Activated CD4-positive, CD25-positive, alpha-beta regulatory T cell treated with anti-CD3 and anti-CD28 coated beads, Interleukin-2, amount 50 U/mL, for 72 hours (primary cell): ENCODE measurements around the gene BTBD7.
A peak's percentile ranks its signal among the peaks of the same experiment; 100 is the strongest.
"Not testable (repeated sequence)": the region's sequence is repeated elsewhere in the genome, so short reads cannot be mapped to it uniquely, and the experiment has no call there.

Source experiments
- DNase-seq: peaks from one replicate; pipeline ENCODE4 v3.0.0; 2021

Gene BTBD7

DNA sequence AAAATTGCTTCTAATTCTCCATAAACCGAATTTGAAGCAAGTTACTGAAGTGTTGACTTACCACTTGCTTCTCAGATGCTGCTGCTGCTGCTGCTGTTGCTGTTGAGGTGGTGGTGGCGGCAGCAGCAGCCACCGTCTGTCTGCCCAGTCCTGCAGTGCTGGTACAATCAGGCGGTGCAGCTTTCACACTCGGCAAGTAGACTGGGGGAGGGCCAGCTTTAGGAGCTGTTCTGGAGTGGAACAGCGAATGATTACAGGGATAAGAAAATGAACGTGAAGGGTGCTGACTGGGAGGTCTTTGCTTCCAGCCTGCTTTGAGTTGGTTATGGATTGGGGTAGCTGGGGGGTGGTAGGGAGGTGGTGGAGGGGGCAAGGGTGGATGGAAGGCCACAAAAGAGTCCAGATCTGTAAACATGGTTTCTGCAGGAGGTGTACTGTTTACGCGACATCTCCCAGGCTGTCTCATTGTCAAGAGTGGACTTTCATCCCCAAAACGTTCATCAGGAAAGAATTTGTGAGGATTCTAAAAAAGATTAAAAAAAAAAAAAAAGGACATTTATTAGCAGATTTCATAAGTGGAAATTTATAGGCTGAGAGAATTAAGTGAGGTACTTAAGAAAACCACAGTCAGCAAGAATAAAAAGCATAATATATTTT lies 86.9 kb downstream of the BTBD7 start:
- DNase-seq: no peak

DNA sequence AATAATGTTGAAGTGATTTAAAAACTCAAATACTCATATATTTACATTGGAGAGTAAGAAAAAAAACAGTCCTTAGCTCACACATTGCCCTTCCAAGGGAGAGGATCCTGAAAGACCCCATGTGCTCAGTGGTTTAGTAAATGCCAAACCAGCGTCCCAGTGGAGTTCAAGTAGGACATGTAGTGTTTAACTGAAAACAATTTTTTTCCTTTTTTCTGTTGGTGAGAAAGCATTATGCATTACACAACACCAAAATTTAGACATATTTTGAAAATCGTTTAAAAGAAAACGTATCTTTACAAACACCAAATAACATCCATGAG lies 92.2 kb downstream of the BTBD7 start:
- DNase-seq: no peak

DNA sequence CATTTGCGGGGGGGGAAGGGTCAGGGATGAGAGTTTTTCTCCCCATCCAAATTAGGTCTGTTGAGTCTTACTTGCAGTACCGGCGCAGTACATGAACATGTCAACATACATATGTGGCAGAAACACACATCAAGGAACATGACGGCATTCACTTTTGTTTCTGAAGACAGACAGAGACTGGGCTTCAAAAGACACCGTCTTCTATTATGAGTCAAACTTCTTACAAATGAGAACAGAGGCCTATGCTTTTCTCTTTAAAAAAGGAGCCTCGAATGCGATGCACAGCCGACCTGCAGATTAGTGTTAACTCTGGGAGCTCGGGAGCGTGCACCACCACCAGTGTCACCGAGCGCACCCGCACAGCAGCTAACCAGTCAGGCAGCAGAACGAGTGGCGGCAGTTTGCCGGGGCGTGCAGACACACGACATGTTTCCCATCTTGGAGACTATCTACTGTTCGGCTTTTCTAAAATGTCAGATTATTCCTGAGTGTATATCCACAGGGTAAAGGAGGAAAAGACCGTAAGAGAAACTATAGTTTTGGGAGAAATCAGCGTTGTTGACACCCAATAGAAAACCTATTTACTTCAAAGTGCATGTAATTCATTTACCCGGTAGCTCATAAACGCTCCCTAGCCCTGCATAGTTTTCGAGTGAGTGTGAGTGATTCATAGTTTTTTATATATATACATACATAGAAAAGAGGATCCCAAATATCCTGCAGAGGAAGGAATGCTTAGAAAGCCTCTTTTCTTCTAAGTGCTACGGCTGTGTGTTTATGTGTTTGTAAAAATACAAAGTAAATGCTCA lies 92.8 kb downstream of the BTBD7 start:
- DNase-seq: no peak

DNA sequence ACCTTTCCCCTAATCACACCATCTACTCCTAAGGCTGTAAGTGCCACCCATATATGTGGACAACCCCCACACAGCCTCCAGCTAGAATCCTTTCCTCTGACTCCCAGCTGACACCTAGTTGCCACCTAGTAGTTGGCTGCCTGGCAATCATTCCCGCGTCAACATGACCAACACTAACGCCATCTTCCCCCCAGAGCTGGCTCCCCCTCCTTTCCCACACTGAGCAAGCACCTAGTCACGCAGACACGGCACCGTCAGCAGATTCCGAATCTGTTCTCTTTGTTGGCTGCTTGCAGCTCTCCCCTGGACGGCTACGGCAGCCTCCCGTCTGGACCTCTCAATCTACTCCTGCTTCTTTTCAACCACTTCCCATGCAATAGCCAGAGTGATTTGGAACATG lies 98.0 kb downstream of the BTBD7 start:
- no peak for DNase-seq

DNA sequence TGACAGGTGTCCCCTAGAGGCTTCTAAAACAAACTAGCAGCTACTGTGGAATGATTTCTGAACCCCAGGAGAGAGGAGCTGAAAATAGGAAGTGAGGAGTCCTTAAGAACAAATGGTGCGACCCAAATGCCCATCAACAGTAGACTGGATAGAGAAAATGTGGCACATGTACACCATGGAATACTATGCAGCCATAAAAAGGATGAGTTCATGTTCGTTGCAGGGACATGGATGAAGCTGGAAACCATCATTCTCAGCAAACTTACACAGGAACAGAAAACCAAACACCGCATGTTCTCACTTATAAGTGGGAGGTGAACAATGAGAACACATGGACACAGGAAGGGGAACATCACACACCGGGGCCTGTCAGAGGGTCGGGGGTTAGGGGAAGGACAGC lies 99.8 kb downstream of the BTBD7 start:
- DNase-seq: not testable (repeated sequence)

DNA sequence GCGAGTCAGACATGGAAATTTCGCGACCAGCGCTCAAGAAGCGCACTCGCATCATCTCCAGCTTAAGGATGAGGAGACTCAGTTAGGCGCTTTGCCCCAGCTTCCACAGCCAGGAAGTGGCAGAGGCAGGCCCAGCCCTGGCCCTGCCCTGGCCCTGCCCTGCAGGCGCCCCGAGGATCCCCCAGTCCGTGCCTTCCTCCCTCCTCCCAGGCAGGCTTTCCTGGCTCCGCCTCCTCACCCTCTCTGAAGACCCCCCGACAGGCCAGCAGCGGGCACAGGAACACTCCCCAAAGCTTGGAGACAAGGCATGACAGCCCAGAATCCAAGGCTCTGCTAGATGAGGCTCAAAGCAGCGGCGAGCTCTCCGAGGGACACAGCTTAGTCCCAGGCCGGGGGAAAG lies 100.7 kb downstream of the BTBD7 start:
- DNase-seq: no peak

DNA sequence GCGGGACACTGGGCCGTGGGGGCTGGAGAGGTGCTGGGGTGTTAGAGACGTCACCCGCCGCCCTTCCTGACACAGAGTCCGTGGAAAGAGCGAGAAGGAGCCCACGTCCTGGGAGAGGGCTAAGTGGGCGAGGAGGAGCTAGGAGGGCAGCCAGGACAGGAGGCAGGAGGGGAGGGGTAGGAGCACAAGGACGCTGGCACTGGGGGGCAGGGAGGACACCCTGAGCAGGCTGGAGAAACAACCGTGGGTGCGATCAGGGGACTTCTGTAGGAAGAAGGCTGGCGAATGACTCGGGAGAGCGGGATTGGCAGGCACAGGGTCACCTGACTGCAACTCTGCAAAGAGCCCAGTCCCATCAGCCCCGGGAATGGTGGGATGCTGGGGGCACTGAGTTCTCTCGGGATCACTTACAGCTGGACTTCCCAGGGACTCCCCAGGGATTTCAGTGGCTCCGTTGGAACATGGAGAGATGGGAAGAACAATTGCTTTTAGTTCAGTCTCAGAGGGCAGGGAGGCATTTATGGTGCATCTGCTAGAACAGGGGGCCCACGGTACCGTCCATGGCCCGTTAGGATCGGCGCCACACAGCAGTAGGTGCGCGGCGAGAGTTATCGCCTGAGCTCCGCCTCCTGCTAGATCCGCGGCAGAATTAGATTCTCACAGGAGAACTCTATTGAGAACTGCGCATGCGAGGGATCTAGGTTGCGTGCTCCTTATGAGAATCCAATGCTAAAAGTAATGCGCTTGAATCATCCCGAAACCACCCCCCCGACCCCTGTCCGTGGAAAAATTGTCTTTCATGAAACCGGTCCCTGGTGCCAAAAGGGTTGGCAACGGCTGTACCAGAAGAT lies 101.5 kb downstream of the BTBD7 start:
- no peak for DNase-seq

DNA sequence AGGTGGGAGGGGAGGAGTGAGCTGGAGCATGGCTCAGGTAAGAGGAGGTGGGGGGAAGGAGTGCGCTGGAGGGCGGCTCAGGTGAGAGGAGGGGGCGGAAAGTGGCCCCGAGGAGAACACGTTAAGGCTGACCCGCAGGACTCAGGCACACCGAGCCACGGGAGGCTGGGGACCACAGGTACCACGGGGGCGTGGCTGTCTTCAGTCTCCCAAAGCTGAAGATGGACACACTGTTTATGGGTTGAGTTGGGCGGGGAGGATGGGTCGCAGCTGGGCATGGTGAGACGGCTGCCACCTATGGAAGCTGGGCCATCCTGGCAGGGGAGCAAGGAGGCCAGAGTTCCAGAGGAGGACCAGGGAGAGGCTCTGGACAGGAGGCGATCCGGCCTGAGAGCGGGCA lies 102.3 kb downstream of the BTBD7 start:
- DNase-seq: no peak

DNA sequence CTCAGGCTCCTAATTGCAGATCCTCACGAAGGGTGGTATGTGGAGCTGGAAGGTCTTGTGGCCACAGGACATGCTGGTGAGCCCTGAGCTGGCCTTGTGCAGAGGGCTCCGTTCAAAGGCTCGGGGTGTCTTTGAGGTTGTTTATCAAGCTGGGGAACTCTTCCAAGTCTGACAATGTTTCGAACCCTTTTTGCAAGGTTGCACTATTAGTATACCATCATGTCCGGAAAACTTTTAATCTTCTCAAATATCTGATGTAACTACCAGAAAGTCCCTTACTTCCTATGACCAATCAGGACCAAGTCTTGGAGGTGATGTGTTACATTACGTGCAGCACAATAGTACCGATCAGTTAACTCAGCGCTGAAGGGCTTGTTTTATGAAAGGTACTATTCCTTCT lies 104.3 kb downstream of the BTBD7 start:
- no peak for DNase-seq

DNA sequence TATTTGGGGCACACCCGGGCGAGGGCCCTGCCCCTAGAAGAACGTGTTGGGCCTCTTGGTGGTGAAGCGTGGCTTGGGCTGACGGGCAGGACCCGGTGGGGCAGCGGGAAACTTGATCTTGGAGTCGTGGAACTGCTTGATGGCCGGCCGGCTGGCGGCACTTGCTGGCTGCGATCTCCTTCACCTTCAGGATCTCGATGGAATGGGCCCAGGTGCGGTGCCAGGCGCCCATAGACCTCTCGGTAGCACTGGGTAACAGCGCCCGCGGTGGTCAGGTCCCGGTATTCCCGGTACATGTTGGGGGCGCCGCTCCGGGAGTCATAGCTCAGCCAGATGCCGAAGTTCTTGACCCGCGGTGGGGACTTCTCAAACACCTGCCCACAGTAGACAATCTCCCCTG lies 109.3 kb downstream of the BTBD7 start:
- DNase-seq: no peak

DNA sequence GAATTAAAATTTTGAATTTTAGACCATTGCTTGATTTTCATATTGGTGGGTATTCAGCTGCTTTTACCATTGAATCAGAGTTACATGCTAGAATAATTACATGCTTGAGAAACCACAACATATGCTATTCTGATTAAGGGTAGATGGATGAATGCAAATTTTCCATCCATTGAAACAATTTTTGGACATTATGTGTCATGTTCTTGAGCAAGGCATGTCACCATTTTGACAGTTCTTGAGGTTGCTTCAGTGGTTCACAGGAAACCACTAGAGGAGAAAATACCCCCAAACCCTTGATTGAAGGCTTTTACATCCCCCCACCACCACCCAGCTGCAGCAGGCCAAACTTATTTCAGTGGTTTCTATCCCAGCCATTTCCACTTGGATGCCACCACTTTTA lies 112.3 kb downstream of the BTBD7 start:
- DNase-seq: no peak

DNA sequence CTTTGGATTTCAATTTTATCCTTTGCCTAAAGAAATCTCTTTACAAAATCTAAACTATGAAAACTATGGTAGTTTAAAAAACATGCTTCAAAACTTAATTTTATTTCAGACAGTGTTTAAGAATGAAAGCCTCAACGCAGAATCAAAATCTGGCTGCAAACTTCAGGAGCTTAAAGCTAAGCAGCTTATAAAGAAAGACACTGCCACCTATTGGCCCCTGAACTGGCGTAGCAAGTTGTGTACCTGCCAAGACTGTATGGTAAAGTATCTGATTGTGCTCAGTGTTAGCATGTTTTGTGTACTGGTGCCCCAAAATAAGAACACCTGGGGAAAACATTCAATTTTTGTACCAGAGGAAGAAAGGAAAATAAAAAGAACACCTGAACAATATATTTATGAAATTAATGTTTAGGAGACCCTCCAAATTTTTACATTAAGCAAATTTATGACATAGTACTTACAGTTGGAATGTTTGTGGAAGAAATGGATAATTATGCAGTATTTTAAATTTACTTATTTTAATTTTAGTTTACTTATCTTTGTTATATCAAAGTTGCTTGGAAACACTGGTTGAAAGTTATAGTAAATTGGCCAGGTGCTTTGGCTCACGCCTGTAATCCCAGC lies 113.6 kb downstream of the BTBD7 start:
- DNase-seq: no peak

DNA sequence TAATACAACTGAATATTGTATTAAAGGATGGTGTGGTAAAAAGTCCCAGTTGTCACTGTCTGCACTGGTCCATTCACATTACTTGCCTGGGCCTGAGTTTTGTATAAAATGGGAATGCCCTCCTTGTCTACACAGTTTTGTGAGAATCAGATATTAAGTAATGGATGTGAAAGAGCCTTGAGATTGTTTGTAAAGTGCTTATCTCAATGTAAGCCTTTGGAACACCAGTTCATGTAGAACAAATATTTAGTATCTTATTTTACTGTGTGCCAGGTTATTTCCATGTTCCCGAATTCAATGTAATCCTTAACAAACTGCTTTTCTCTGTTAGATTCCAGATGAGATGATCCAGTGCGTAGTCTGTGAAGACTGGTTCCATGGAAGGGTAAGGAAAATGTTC lies 118.2 kb downstream of the BTBD7 start:
- DNase-seq: no peak

DNA sequence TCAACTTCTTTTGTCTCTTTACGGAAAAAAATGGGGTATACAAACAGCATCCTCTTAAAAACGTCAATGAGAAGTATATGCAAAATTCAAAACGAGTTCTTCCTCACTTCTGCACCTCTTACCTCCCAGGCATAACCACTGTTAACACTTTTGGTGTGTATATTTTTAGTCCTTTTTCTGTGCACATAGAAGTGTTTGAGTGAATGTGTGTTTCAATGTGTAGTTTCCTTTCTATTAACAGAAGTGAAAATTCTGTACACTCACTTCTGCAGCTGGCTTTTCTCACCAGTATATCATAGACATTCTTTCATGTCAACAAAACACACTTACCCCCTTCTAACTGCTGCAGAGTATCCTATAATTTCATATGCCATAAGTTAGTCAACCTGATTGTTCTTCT lies 120.4 kb downstream of the BTBD7 start:
- DNase-seq: no peak

DNA sequence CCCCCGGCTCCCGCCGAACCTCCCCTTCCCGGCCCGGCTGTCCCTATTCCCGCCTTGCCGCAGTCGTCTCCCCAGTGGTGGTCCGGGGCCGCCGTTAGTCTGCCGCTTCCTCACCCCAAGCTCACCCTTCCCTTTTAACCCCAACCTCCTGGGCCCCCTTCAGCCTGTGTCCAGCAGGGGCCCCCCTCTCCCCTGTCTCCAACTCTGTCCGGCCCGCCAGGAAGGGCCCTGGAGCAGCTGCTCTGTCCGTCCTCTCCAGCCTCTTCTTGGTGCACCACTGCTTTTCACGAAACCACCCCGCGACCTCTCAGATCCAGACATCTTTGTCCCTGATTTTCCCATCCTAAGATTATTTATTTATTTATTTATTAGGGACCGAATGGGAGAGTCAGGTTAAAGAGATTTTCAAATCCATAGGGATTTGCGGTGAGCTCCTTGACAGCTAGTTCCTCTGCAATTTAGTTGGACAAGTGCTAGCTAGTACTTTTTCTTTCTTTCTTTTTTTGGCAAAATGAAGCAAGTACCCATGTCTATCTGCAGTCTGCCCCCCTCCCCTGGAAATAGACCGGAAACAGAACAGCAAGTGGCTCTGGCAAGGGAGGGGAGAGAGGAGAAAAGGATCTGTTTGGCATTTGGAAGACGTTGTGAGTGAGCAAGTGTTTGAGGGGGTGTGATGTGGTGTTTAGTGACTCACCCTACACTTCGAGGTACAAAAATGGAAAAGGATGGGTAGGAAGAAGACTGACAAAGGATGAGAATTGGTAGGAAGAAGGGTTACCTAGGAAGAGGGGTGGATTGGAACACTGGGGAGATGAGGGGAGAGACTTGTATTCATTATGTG lies 125.1 kb downstream of the BTBD7 start:
- no peak for DNase-seq

DNA sequence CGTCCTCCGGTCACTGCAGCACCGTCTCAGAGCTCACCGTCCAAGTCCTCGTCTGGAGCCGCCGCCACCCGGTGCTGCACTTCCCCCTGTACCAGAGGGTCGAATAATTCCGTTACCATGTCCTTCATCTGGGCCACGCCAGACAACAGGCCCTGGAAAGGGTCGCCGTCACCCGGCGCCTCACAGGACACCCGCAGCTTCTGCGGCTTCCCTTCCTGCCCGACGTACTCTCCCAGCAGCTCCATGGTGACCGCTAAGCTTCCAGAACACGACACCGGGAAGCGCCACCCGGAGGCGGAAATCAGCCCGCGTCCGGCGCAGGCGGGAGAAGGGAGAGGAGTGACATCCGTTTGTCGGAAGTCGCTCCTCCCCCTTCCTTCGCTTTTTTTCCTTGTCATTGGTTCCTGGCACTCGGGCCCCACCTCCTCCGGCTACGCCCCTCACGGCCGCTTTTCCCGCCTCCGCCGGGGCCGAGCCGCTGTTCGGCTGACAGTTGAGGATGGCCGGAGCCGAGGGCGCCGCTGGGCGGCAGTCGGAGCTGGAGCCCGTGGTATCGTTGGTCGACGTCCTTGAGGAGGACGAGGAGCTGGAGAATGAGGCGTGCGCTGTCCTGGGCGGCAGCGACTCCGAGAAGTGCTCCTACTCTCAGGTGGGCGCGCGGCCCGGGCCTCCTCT lies 125.9 kb downstream of the BTBD7 start, which contains the start of the genes GON7 and UBR7:
Gene GON7 (minus strand): TSS at position 273 of the 675 bp plus-strand sequence. CDS start 28 bp downstream, at position 245.
Gene UBR7 (plus strand): TSS at position 464 of the 675 bp plus-strand sequence. CDS start 36 bp downstream, at position 500.
- peak; percentile 88 for DNase-seq

DNA sequence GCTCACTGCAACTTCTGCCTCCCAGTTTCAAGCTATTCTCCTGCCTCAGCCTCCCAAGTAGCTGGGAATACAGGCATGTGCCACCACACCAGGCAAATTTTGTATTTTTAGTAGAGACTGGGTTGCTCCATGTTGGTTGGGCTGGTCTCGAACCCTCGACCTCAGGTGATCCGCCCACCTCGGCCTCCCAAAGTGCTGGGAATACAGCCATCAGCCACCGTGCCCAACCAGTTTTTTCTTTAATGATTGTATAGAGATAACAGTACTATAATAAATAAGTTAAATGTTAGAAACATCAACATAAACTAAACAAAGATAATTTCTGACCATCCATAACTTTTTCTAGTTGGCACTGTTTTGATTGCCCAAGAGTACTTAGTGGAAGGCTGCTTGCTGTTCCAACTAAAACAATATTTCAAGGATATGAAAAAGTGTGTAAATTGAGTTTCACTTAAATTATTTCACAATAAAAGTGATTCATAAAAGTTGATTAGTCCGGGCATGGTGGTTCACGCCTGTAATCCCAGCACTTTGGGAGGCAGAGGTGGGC lies 131.6 kb downstream of the BTBD7 start:
- DNase-seq: no peak

DNA sequence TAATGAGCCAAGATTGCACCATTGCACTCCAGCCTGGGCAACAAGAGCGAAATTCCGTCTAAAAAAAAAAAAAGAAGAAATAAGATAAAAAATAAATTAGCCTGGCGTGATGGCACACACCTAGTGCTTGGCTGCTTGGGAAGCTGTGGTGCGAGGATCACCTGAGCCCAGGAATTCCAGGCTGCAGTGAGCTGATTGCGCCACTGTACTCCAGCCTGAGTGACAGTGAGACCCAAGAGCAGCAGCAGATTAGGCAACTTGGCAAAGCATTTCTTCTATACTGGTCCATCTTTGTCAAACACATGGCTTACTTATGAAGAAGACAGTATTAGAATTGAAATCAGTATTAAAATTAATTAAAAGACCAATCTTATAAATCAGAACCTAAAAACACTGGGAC lies 132.3 kb downstream of the BTBD7 start:
- DNase-seq: no peak

DNA sequence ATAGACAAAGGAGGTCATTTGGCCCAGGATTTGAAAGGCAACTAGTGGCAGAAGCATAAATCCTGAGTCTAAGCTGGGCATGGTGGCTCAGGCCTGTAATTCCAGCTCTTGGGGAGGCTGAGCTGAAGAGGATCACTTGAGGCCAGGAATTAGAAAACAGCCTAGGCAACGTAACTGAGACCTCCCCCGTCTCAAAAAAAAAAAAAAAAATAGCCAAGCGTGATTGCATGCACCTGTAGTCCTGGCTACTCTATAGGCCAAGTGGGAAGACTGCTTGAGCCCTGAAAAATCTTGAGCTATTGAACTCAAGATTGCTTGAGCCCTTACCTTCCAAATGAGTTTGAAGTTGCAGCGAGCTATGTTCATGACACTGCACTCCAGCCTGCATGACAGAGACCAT lies 133.8 kb downstream of the BTBD7 start:
- DNase-seq: no peak

DNA sequence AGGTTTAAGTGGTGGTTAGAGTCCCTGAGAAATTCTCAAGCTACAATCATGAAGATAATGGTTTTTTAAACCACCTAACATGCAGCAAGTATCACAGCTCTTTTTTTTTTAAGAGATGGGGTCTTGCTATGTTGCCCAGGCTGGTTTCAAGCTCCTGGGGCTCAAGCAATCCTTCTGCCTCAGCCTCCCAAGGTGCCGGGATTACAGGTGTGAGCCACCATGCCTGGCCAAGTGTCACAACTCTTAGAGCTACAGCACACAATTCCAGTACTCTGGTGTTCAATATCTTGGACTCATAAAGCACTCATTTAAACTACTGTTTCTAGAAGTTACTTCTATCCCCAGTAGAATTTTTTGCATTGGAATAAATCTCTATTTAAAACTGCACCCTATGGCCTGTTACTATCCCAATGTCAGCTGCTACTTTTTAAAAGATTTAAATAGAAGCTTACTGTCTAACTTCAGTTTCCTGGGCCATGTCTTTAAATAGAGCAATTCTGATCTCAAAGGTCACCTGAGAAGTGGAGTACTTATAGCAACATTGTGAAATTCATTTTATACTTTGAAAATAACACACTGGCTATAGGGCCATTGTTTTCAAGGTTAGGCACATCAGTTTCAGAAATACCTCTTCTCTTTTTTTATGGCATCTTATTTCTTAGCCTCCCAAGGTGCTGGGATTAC lies 137.4 kb downstream of the BTBD7 start:
- no peak for DNase-seq
